T-cell (primary cell): ENCODE results near the gene MICAL3. TPM values are rescaled to one million over a fixed set of nuclear protein-coding genes. Genes with fewer than 3 reads are reported as not detected.
"Not testable (repeated sequence)": the region's sequence is repeated elsewhere in the genome, so short reads cannot be mapped to it uniquely, and the experiment has no call there.

Experiments
- ATAC-seq, 4 experiments: fragments of 200-7000 bp in 3 of 4; fragments of 150-1000 bp in 1 of 4; cut with Tn5 transposase; replicated peaks in 1 of 4; 1 replicate in 3 of 4; 2 replicates in 1 of 4; pipeline ENCODE4 v1.10.0; 2021; ENCODE audit warnings: moderate library complexity in 3 of 4, mild to moderate bottlenecking in 2 of 4, moderate number of reproducible peaks in 1 of 4
- CTCF ChIA-PET, 2 donors: fragments of 300-600 bp; sonication (Branson Sonifier 250); formaldehyde crosslinking; loops; one replicate each; lab custom pipeline; 2022; ENCODE audit warnings: antibody characterized with exemption in 2 of 2; lab: Charles Lee
- POLR2A ChIA-PET, 2 donors: fragments of 300-600 bp; sonication (Branson Sonifier 250); formaldehyde crosslinking; loops; one replicate each; lab custom pipeline; 2022; ENCODE audit warnings: antibody characterized with exemption in 2 of 2; lab: Charles Lee
- DNase-seq, 35 experiments: peaks; one replicate each; pipeline versions ENCODE4 v3.0.0 to v3.0.0-alpha.2; 2013 to 2023
- H3K27ac ChIP-seq: one replicate; pipeline ENCODE4 v1.5.1; 2013; ENCODE audit warnings: low read length
- H3K27me3 ChIP-seq, 2 experiments: replicated peaks in 1 of 2; 1 replicate in 1 of 2; 2 replicates in 1 of 2; pipeline versions ENCODE4 v1.6.1 to v1.7.0; 2013; ENCODE audit warnings: low read length in 1 of 2, mixed read lengths in 1 of 2; ENCODE audit not compliant: control insufficient read depth in 2 of 2, insufficient read depth in 2 of 2; ENCODE audit errors: extremely low read depth in 1 of 2
- H3K36me3 ChIP-seq, 2 donors: 1 replicate in 1 of 2; 2 replicates in 1 of 2; pipeline versions ENCODE4 v1.6.1 to v1.7.0; 2013; ENCODE audit warnings: low read length in 1 of 2; ENCODE audit not compliant: control insufficient read depth in 2 of 2, insufficient read depth in 1 of 2; ENCODE audit errors: extremely low read depth in 1 of 2
- H3K4me1 ChIP-seq, 2 experiments: 1 replicate in 1 of 2; 2 replicates in 1 of 2; pipeline versions ENCODE4 v1.6.1 to v1.7.0; 2013; ENCODE audit warnings: low read length in 2 of 2, mixed read lengths in 1 of 2; ENCODE audit not compliant: insufficient read depth in 2 of 2, control insufficient read depth in 1 of 2; ENCODE audit errors: extremely low read depth in 1 of 2
- H3K4me3 ChIP-seq, 2 donors: 1 replicate in 1 of 2; 2 replicates in 1 of 2; pipeline versions ENCODE4 v1.5.1 to v1.7.0; 2013; ENCODE audit warnings: mild to moderate bottlenecking in 2 of 2, low read length in 1 of 2, moderate library complexity in 1 of 2; ENCODE audit not compliant: control insufficient read depth in 1 of 2; ENCODE audit errors: extremely low read depth in 1 of 2
- H3K9me3 ChIP-seq: 2 replicates; pipeline ENCODE4 v1.7.0; 2013
- H3K27ac Mint-ChIP-seq, 2 donors: one replicate each; pipeline ENCODE4 v1.8.0; 2020 to 2021; ENCODE audit warnings: mild to moderate bottlenecking in 2 of 2, mixed read lengths in 2 of 2
- H3K27me3 Mint-ChIP-seq, 2 donors: one replicate each; pipeline ENCODE4 v1.8.0; 2021 to 2022; ENCODE audit warnings: mixed read lengths in 2 of 2
- H3K36me3 Mint-ChIP-seq: one replicate; pipeline ENCODE4 v1.8.0; 2021; ENCODE audit warnings: mixed read lengths
- H3K4me1 Mint-ChIP-seq, 3 donors: one replicate each; pipeline ENCODE4 v1.8.0; 2020 to 2022; ENCODE audit warnings: mixed read lengths in 3 of 3, mild to moderate bottlenecking in 1 of 3
- H3K4me3 Mint-ChIP-seq, 3 donors: one replicate each; pipeline ENCODE4 v1.8.0; 2020 to 2022; ENCODE audit warnings: mild to moderate bottlenecking in 3 of 3, mixed read lengths in 3 of 3, moderate library complexity in 3 of 3
- H3K9me3 Mint-ChIP-seq, 3 donors: one replicate each; pipeline ENCODE4 v1.8.0; 2020 to 2022; ENCODE audit warnings: mixed read lengths in 3 of 3
- WGBS: methylation state at CpG from one replicate; pipeline ENCODE4 v1.1.5; 2013; ENCODE audit warnings: missing lambda C conversion rate; ENCODE audit not compliant: insufficient coverage; 5-methylcytosine and 5-hydroxymethylcytosine counted together
- total RNA-seq, 35 experiments: library from RNA in 6 of 35; stranded (reverse) in 6 of 35; fragments of 120-200 nt in 1 of 35; gene quantifications; one replicate each; pipeline versions ENCODE4 v1.2.1 to v1.2.4 and lab custom pipeline; 2013 to 2026

Gene MICAL3
- total RNA-seq, 5 donors from 2014 or later (not counting 1 experiment from before 2014, with no cell fraction given), result 19.1 to 37.5 (median 22.3) TPM

DNA sequence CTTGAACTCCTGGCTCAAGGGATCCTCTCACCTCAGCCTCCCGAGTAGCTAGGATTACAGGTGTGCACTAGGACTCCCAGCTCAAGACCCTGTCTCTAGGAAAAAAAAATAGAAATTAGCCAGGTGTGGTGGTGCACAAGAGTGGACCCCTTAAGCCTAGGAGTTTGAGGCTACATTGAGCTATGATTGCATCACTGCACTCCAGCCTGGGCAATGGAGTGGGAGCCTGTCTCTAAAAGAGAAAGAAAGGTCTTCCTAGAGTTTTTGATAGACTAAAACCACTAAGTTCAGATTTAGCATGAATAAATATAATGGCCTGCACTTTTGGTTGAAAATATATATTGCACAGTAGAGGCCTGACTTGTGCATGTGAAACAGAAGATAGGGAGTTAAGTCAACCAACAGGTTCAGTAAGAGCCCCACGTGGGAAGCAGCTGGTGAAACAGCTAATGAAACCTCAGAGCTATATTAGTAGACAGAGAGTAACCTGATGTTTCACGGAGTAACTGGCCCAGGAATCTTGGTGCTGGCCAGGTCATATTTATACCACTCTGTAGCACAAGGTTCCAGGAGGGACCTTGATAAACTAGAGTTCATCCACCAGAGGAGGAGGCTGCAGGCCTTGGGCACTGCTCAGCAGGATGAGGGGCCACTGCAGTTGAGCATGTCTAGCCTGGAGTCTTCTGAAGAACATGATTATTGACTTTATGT, 4.6 kb upstream of the MICAL3 start:
- Mint-ChIP-seq H3K4me1 (peaks cover 4 to 8% (median 7%) of the 10 kb centered on the region in 3 donors), H3K36me3 (no peaks in the 10 kb centered on the region), H3K4me3 (no peak overlapping the region), H3K27me3 (peaks cover 22 to 28% of the 10 kb centered on the region in 2 donors), H3K27ac (no peak overlapping the region), H3K9me3 (no peaks in the 10 kb centered on the region)
- Histone ChIP-seq H3K36me3 (no peaks in the 10 kb centered on the region), H3K9me3 (no peaks in the 10 kb centered on the region), H3K27me3 (peaks cover 0 to 27% of the 10 kb centered on the region in 2 experiments), H3K27ac (no peak overlapping the region), H3K4me1 (peaks cover 2 to 8% of the 10 kb centered on the region in 2 experiments), H3K4me3 (no peak overlapping the region)
- CTCF ChIA-PET, result no interaction called here
- no peak for ATAC-seq
- DNase-seq, result no peak
- WGBS, result 68% methylated on average over 2 of the region's 3 CpGs
- POLR2A ChIA-PET, result no interaction called here

DNA sequence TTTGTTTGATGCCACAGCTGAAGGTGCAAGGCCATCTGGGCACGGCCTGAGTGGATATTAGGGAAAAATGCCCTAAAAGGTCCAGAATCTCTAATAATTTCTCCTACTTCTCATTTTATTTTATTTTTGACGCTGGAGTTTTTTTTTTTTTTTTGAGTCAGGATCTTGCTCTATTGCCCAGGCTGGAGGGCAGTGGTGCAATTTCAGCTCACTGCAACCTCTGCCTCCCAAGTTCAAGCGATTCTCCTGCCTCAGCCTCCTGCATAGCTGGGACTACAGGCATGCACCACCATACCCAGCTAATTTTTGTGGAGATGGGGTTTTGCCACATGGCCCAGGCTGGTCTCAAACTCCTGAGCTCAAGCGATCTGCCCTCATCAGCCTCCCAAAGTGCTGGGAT, 1.5 kb upstream of the MICAL3 start:
- no CpG with 5 or more reads among the region's 4 CpGs for WGBS
- Mint-ChIP-seq H3K4me3 (peak overlapping the region in 1 of 3 donors; percentile 90), H3K27me3 (peaks cover 36 to 40% of the 10 kb centered on the region in 2 donors), H3K4me1 (peaks cover 10 to 16% (median 13%) of the 10 kb centered on the region in 3 donors)
- CTCF ChIA-PET, result interaction anchor here in 1 of 2 donors (1.1 kb wide), 1 partner anchor 195 kb away, joined by 3 read pairs; no protein-coding TSS in a partner anchor
- H3K9me3 ChIP-seq, H3K9me3 Mint-ChIP-seq, ATAC-seq, H3K36me3 ChIP-seq, DNase-seq, H3K36me3 Mint-ChIP-seq, H3K27ac ChIP-seq, H3K27ac Mint-ChIP-seq, H3K4me3 ChIP-seq: not testable (repeated sequence)
- POLR2A ChIA-PET, result interaction anchor here in 1 of 2 donors (0.5 kb wide), 1 partner anchor 23 kb away, joined by 3 read pairs; no protein-coding TSS in a partner anchor
- Histone ChIP-seq H3K4me1 (peaks cover 3 to 13% of the 10 kb centered on the region in 2 experiments), H3K27me3 (peaks cover 0 to 43% of the 10 kb centered on the region in 2 experiments)

DNA sequence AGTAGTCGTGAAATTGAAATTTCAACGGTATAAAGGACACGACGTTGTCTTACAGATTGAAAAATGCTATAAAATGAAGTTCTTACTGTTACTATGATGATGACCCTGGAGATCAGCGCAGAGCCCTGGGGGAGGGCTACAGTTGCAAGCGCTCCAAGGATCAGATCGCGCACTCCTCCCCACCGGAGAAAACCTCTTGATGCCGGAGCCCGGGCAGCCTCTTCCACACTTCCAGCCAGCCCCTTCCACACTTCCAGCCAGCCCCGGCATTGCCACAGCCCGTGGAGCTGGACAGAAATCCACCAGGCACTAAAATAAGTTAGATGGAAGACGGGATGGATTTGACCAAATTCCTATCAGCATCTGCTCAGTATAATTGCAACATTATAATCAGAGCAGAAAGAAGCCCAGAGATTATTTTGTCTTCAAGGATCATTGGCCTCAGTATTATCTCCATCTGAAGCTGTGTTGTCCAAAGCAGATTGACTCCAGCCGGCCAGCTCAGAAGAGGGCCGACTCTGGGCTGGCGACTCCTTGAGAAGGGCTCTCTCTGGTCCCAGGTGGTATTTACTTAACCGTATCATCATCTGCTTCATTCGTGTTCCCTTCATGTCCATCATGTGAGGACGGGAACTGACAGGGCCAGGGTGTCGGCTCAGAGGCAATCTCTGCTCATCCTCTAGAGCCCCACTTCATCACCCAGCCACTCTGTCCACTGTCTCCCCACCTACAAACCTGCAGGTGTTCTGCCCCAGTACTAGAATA, 777 bp upstream of the MICAL3 start:
- H3K4me1 Mint-ChIP-seq, result peaks cover 10 to 16% (median 13%) of the 10 kb centered on the region in 3 donors
- no peak overlapping the region for H3K27ac Mint-ChIP-seq
- H3K27ac ChIP-seq, result no peak overlapping the region
- ATAC-seq, result no peak
- H3K4me3 ChIP-seq, result no peak overlapping the region
- no peaks in the 10 kb centered on the region for H3K9me3 Mint-ChIP-seq
- no peaks in the 10 kb centered on the region for H3K36me3 Mint-ChIP-seq
- H3K4me3 Mint-ChIP-seq, result peak overlapping the region; percentile 76 to 90 (median 85)
- H3K4me1 ChIP-seq, result peaks cover 3 to 13% of the 10 kb centered on the region in 2 experiments
- peaks cover 0 to 41% of the 10 kb centered on the region in 2 experiments for H3K27me3 ChIP-seq
- H3K27me3 Mint-ChIP-seq, result peaks cover 36 to 40% of the 10 kb centered on the region in 2 donors
- ChIA-PET POLR2A (interaction anchor here in 1 of 2 donors (0.5 kb wide), 1 partner anchor 22 kb away, joined by 3 read pairs; no protein-coding TSS in a partner anchor), CTCF (interaction anchor here in 1 of 2 donors (1.1 kb wide), 1 partner anchor 195 kb away, joined by 3 read pairs; no protein-coding TSS in a partner anchor)
- 61% methylated on average over 12 of the region's 21 CpGs for WGBS
- DNase-seq, result no peak
- H3K36me3 ChIP-seq, result no peaks in the 10 kb centered on the region
- H3K9me3 ChIP-seq, result no peaks in the 10 kb centered on the region

DNA sequence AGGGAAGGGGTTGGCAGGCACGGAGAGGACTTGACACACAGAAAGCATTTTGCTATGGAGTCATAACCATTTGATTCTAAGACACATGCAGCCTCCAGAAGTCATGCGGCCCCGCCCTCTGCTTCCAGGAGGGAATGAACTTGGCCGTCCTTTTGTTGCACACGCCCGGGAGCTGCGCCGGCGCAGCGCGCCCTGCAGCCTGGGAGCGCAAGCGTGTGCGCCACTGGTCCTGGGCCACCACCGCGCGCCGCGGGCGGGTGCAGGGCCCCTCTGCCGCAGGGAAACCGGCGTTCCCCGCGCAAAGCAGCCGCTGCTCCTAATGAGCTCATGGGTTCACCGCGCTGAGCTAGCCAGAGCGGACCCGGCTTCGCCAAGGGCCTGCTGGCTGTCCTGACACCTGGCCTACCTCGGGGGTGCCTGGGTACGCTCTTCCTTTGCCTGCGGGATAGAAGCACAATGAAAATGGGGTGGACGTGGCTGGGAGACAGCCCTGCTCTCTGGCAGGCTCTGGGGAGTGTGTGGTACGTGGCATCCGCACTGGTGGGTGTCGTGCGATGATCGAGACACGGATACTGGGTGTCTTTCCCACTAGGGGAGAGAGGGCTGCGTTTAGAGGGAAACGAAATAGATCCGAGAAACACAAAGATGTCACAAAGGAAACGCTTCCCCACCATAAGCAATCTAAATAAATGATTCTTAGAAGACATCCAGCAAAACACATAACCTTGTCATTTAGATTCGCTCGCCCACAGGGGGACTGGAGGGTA, 669 bp downstream of the MICAL3 start:
- H3K4me1 ChIP-seq, result peaks cover 3 to 13% of the 10 kb centered on the region in 2 experiments
- peaks cover 10 to 16% (median 13%) of the 10 kb centered on the region in 3 donors for H3K4me1 Mint-ChIP-seq
- H3K9me3 ChIP-seq, result no peaks in the 10 kb centered on the region
- no peaks in the 10 kb centered on the region for H3K9me3 Mint-ChIP-seq
- ChIA-PET POLR2A (interaction anchor here (0.6 kb wide), 2 partner anchors 16 to 55 kb away, joined by 3 to 8 read pairs; no protein-coding TSS in a partner anchor), CTCF (interaction anchor here in 1 of 2 donors (0.8 to 1.4 kb wide), 2 partner anchors 22 to 52 kb away, joined by 4 read pairs; no protein-coding TSS in a partner anchor)
- H3K27me3 Mint-ChIP-seq, result peaks cover 36 to 38% of the 10 kb centered on the region in 2 donors
- peak overlapping the region; percentile 85 to 90 (median 90) for H3K4me3 Mint-ChIP-seq
- peak overlapping the region in 1 of 2 donors; percentile 73 for H3K27ac Mint-ChIP-seq
- no peaks in the 10 kb centered on the region for H3K36me3 Mint-ChIP-seq
- H3K4me3 ChIP-seq, result peak overlapping the region; percentile 30 to 67
- no peaks in the 10 kb centered on the region for H3K36me3 ChIP-seq
- ATAC-seq, result peak; percentile 32 to 40 (median 36)
- peak in 10 of 35 experiments; percentile 2 to 42 (median 15) for DNase-seq
- 3% methylated on average over 38 of the region's 47 CpGs for WGBS
- H3K27ac ChIP-seq, result no peak overlapping the region
- peaks cover 0 to 41% of the 10 kb centered on the region in 2 experiments for H3K27me3 ChIP-seq

DNA sequence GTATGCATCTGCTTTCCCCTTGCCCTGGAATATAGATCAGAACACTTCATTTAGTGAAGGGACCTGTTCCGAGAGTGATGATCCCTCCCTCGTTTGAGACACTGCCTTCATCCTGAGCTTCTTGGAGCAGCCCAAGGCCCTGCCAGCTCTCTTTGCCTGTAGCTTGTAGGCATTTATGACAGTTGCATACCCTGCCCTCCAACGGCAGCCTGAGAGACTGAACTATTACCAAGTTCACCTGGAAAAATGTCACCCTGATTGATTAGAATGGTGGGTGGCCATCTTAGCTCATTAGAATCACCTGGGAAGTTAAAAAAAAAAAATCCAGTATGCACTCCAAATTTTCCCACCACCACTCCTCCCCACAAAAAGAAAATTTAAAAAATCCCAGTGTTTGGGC, 1.5 kb downstream of the MICAL3 start:
- H3K9me3 Mint-ChIP-seq, result no peaks in the 10 kb centered on the region
- H3K4me3 Mint-ChIP-seq, result peak overlapping the region in 2 of 3 donors; percentile 37 to 90
- POLR2A ChIA-PET, result interaction anchor here in 1 of 2 donors (0.6 kb wide), 1 partner anchor 56 kb away, joined by 3 read pairs; no protein-coding TSS in a partner anchor

More for the DNA sequence above, 1.5 kb downstream of the MICAL3 start:
- CTCF ChIA-PET, result interaction anchor here in 1 of 2 donors (1.4 kb wide), 1 partner anchor 53 kb away, joined by 4 read pairs; no protein-coding TSS in a partner anchor
- H3K4me3 ChIP-seq, result no peak overlapping the region
- H3K27me3 Mint-ChIP-seq, result peaks cover 33 to 38% of the 10 kb centered on the region in 2 donors
- peaks cover 10 to 16% (median 13%) of the 10 kb centered on the region in 3 donors for H3K4me1 Mint-ChIP-seq
- no peaks in the 10 kb centered on the region for H3K36me3 Mint-ChIP-seq
- H3K27ac ChIP-seq, result no peak overlapping the region
- no peaks in the 10 kb centered on the region for H3K9me3 ChIP-seq
- 97% methylated on average over 3 of the region's 3 CpGs for WGBS
- ATAC-seq, result no peak
- peaks cover 3 to 13% of the 10 kb centered on the region in 2 experiments for H3K4me1 ChIP-seq
- peaks cover 0 to 41% of the 10 kb centered on the region in 2 experiments for H3K27me3 ChIP-seq
- H3K27ac Mint-ChIP-seq, result no peak overlapping the region
- H3K36me3 ChIP-seq, result no peaks in the 10 kb centered on the region
- no peak for DNase-seq
